GM12865 (cell line): Measurements from ENCODE around the gene DGKI.

Experiments used
- DNase-seq: peaks from one replicate; pipeline ENCODE4 v3.0.0; 2010; ENCODE audit warnings: low read depth
- H3K4me3 ChIP-seq: 2 replicates; pipeline ENCODE4 v1.5.1; 2011; ENCODE audit warnings: mild to moderate bottlenecking, low read depth, low read length, control low read depth
- CTCF ChIP-seq: IDR thresholded peaks from 2 replicates; pipeline ENCODE4 v1.5.1; 2011; ENCODE audit warnings: low read length, control low read depth, low read depth, inconsistent platforms; ENCODE audit not compliant: insufficient read depth; ENCODE audit errors: missing control alignments

Gene DGKI

GRCh38 chr7:137390076-137390475 is 456.7 kb downstream of the DGKI start:
- H3K4me3 ChIP-seq: no peak overlapping the region
- no peak for DNase-seq
- TF ChIP-seq CTCF: no peak

GRCh38 chr7:137388916-137389315 is 457.9 kb downstream of the DGKI start:
- no peak for DNase-seq
- no peak for TF ChIP-seq CTCF
- no peak overlapping the region for H3K4me3 ChIP-seq

- no peak for DNase-seq
- H3K4me3 ChIP-seq: no peak overlapping the region
- no peak for TF ChIP-seq CTCF
Measured at GRCh38 chr7:137386966-137387365, 459.8 kb downstream of the DGKI start.

GRCh38 chr7:137381045-137381444 is 465.7 kb downstream of the DGKI start:
- no peak for TF ChIP-seq CTCF
- no peak overlapping the region for H3K4me3 ChIP-seq
- no peak for DNase-seq

GRCh38 chr7:137373507-137373906 is 473.3 kb downstream of the DGKI start:
- no peak for TF ChIP-seq CTCF
- H3K4me3 ChIP-seq: no peak overlapping the region
- DNase-seq: no peak

- H3K4me3 ChIP-seq: no peak overlapping the region
- no peak for DNase-seq
- TF ChIP-seq CTCF: no peak
Measured at GRCh38 chr7:137371616-137372015, 475.2 kb downstream of the DGKI start.

GRCh38 chr7:137366995-137367394 is 479.8 kb downstream of the DGKI start:
- no peak for TF ChIP-seq CTCF
- no peak for DNase-seq
- no peak overlapping the region for H3K4me3 ChIP-seq
